ENCODE measurements around the gene CHD1.

CHD1 gene

DNA sequence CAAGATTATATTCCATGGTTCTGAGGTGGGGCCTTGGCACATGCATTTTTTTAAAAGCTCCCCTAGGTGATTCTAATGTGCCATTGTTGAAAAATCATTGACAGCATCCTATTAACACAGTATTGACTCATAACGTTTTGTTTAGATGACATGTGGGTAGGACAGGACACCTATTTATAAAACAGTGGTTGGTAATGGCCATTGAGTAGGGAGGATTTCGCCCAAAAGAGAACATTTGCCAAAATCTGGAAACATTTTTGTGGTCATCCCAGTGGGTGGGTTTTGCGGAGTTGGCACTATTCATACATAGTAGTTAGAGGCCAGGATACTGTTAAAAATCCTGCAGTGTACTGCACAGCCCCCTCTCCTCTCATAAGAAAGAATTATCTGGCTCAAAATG lies 6.4 kb upstream of the CHD1 start:
- no peak for DNase-seq (ENCODE audit: low spot score)

GRCh38 chr5:98934546-98934945 lies 5.7 kb upstream of the CHD1 start:
- DNase-seq (ENCODE audit: low spot score) = no peak

DNA sequence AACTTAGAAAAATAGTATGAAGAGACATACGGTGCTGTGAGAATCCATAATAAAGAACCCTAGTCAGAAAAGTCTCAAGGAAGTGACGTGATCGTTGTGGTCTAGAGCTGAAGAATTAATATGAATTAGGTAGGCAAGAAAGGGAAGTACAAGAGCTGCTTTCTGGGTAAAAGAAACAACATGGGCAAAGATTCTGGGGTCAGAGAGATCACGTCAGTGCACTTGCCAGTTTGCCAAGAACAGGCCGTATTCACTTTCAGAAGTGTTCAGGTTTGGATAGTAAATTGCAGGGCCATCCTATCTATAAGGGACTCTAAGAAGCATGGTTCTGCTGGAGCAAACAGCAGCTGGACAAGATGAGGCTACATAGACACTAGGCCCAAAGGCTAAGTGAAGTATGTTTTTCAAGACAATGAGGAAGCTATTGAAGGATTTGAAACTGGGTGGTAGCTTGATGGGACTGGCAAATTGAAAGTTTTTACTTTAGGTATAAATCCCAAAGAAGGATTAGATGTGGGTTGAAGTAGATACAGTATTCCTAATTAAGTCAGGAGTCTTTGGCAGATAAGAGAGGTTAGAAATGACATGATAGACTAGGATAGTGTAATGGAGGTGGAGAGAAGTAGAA lies 4.8 kb upstream of the CHD1 start:
- DNase-seq (ENCODE audit: low spot score) = peak; percentile 45

DNA sequence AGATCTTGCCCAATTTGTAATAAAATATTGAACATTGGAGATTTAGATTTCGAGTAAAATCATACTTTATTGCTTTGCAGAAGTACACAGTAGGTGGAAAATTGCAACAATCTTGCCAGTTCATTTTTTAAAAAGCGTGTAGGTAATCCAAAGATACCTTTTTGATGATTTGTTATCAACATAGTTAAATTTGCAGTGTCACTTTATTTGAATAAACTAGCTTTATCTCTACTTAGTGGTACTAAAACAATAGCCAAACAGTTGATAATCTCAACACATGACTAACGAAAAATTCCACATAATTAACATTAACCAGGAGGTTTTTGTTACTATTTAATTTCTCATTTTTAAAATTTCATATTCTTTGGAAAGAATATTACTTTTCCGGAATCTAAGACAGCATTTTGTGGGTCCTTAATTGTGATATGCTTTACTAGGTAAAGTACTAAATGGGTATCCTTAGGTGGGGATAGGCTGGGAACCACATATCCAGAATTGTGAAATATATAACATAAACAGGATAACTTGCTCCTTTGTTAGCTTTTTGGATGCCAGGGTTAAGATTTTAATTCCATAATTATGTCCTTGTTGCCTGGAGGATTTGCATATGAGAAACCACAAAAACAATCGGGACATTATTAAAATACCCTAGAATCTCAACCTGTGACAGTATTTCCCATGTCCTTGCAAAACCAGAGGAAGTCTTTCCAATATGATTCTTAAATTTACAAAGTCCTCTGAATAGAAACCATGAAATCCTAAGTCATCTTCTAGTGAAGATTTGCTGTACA lies 2.4 kb upstream of the CHD1 start:
- DNase-seq (ENCODE audit: low spot score) = no peak

DNA sequence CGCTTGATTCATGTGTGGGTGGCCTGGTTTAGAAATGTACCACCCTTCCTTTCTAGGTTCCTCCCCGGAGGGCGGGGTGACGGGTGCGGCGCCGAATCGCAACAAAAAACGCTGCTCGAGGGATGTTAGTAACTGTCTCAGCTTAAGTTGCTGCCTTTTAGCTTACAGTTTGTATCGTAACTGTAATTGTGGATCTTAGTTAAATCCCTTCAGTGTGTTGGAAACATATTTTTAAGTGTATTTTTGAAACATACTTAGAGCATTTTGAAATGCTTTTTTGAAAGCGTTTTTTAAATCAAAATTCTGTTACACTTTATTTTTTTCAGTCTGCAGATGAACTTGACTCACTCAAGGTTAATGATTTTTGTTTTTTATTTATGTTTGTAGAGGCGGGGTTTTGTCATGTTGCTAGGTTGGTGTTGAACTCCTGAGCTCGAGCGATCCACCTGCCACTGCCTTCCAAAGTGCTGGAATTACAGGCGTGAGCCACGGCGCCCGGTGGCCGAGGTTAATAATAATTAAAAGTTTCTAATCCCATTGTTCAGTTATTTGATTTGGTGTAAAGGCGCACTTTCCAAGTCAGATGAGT lies 997 bp upstream of the CHD1 start:
- DNase-seq (ENCODE audit: low spot score) = no peak

DNA sequence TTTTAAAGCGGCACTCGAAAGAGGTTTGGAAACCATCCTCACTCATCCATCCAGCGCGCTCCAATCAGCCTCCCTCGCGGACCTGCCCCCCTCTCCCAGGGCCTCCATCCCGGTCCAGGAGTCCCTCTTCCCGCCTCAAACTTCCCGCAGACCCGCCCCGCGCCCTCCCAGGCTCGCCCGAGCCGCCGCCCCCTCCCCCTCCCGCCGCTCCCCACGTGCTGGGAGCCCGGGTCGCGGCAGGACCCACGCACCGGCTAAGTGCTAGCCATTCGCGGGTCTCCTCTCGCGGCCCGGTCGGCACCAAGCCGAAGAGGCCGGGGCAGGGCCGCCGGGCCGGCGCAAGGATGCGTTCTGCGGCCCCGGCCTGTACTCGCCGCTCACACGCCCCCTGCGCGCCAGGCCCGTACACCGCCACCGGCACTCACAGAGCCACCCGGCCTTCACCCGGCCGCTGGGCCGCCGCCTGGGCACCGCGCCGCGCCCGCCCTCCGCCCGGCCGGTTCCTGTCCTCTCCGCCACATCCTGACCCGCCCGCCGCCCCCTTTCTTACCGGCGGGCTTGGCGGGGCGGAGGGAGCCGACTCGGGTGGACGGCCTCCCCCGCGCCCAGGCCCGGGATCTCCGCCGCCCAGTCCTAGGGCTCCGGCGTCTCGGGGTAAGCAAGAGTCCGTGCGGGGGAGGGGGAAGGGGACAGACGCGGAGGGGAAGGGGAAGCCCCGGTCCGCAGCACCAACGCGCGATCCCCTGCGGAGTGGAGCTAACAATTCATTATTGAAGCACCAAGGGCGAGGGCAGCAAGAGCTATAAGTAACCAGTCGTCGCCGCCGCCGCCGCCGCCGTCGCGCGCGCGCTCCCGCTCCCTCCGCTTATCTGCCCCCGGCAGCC lies 576 bp downstream of the CHD1 start:
- DNase-seq (ENCODE audit: low spot score) = peak; percentile 37

GRCh38 chr5:98927242-98927988 lies 1.4 kb downstream of the CHD1 start:
- peak; percentile 70 for DNase-seq (ENCODE audit: low spot score)

DNA sequence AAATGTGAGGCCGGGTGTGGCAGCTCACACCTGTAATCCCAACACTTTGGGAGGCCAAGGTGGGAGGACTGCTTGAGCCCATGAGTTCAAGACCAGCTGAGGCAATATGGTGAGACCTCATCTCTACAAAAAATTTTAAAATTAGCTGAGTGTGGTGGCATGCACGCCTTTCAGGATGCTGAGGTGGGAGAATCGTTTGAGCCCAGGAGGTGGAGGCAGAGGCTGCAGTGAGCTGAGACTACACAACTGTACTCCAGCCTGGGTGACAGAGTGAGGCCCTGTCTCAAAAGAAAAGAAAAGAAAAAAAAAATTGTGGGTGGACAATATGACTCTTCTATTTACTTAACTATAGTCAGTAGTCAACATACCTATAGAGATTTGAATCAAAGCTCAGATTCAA lies 4.8 kb downstream of the CHD1 start:
- DNase-seq (ENCODE audit: low spot score) = no peak

DNA sequence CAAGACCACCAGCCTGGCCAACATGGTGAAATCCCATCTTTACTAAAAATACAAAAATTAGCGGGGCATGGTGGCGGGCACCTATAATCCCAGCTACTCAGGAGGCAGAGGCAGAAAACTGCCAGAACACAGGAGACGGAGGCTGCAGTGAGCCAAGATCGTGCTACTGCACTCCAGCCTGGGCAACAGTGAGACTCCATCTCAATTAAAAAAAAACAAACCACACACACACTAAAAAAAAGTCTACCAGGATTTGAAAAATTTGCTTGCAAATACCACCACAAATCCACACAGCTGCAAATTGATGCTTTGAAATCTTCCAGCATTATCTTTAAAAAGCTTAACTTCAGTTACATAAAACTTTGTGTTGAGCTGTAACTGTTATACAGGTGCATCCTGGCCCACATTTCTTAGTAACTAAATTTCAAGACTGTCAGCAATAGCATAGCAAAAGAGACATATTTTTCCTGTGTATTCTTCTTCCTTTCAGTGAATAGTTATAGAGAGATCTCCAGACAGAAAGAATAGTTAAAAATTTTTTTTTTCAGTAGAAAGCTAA lies 6.8 kb downstream of the CHD1 start:
- no peak for DNase-seq (ENCODE audit: low spot score)

GRCh38 chr5:98917433-98917832 lies 11.4 kb downstream of the CHD1 start:
- no peak for DNase-seq (ENCODE audit: low spot score)

GRCh38 chr5:98916540-98916939 lies 12.3 kb downstream of the CHD1 start:
- DNase-seq (ENCODE audit: low spot score) = no peak

DNA sequence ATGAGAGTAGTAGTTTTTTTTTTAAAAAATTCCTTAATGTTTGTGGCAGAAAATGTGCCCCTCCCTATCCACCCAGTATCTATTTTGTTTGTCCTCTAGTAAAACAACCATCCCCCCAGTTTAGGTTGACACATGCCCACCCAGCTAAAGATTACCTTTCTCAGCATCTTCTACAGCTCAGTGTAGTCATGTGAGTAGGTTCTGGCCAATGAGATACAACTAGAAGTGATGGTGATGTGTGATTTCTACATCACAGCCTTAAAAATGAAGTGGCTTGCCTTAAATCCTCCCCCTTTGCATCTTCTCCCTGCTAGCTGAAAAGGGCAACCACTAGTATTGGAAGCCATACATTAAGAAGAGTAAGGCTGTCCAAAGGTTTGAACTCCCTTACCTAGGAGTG lies 14.9 kb downstream of the CHD1 start:
- DNase-seq (ENCODE audit: low spot score) = no peak

- no peak for DNase-seq (ENCODE audit: low spot score)
Measured at GRCh38 chr5:98911280-98912040, 17.3 kb downstream of the CHD1 start.

GRCh38 chr5:98909363-98909762 lies 19.4 kb downstream of the CHD1 start:
- no peak for DNase-seq (ENCODE audit: low spot score)

- no peak for DNase-seq (ENCODE audit: low spot score)
Measured at GRCh38 chr5:98907951-98908350, 20.9 kb downstream of the CHD1 start.

GRCh38 chr5:98906756-98907355 lies 22.0 kb downstream of the CHD1 start:
- no peak for DNase-seq (ENCODE audit: low spot score)

GRCh38 chr5:98905857-98906688 lies 22.7 kb downstream of the CHD1 start:
- peak; percentile 56 for DNase-seq (ENCODE audit: low spot score)

GRCh38 chr5:98904780-98905179 lies 24.0 kb downstream of the CHD1 start:
- peak; percentile 65 for DNase-seq (ENCODE audit: low spot score)

- DNase-seq (ENCODE audit: low spot score) = no peak
Measured at GRCh38 chr5:98902733-98903132, 26.1 kb downstream of the CHD1 start.
